Large intestine (tissue), 3 donors: ENCODE measurements around the gene AUTS2. TPM values are rescaled to one million over a fixed set of nuclear protein-coding genes. Genes with fewer than 3 reads are reported as not detected.

ENCODE experiments used
- DNase-seq, 2 donors: peaks; one replicate each; pipeline versions ENCODE4 v3.0.0 to v3.0.0-alpha.2; 2013
- H3K27ac ChIP-seq: one replicate; pipeline ENCODE4 v1.5.1; 2013; ENCODE audit warnings: low read length
- H3K27me3 ChIP-seq: 2 replicates; pipeline ENCODE4 v1.6.1; 2013; ENCODE audit warnings: low read length; ENCODE audit not compliant: control insufficient read depth, insufficient read depth
- H3K36me3 ChIP-seq: 2 replicates; pipeline ENCODE4 v1.6.1; 2013; ENCODE audit warnings: low read length; ENCODE audit not compliant: control insufficient read depth, insufficient read depth
- H3K4me1 ChIP-seq: one replicate; pipeline ENCODE4 v1.6.1; 2013; ENCODE audit warnings: low read length; ENCODE audit not compliant: control insufficient read depth, insufficient read depth
- H3K4me3 ChIP-seq: one replicate; pipeline ENCODE4 v1.5.1; 2013; ENCODE audit warnings: low read length
- H3K9me3 ChIP-seq: one replicate; pipeline ENCODE4 v1.6.1; 2013; ENCODE audit warnings: mild to moderate bottlenecking, low read depth, low read length, moderate library complexity; ENCODE audit not compliant: control insufficient read depth
- WGBS: methylation state at CpG from one replicate; pipeline ENCODE4 v1.1.5; 2013; ENCODE audit warnings: low lambda C conversion rate; ENCODE audit not compliant: insufficient coverage; 5-methylcytosine and 5-hydroxymethylcytosine counted together
- polyA plus RNA-seq: library from polyadenylated mRNA; unstranded; fragments of 120-200 nt; gene quantifications from one replicate; pipeline ENCODE4 v1.2.1, GENCODE V29; 2013

Gene AUTS2
- polyA plus RNA-seq, 1 donor, result 51.3 TPM

DNA sequence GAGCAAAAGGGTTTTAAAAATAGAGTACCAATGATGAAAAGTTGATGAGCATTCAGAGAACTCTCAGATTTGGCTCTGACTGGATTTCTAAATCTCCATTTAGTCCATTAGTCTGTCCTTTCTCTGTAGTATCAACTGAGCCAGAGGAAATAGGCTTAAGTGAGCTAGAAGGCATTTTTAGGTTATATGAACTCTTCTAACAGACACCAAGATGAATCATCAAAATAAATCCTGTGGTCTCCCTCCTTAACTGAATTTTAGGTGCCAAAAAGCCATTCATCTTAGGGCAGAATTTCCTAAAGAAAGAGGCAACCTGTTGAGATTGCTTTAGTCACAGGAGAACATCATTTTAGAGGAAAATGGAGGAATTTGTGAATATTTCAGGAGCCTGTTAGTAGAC lies 305.1 kb downstream of the AUTS2 start:
- H3K4me3 ChIP-seq, result no peak overlapping the region
- H3K27ac ChIP-seq, result no peak overlapping the region
- peaks cover 38% of the 10 kb centered on the region for H3K27me3 ChIP-seq
- peaks cover 4% of the 10 kb centered on the region for H3K36me3 ChIP-seq
- H3K9me3 ChIP-seq, result no peaks in the 10 kb centered on the region
- DNase-seq, result no peak
- H3K4me1 ChIP-seq, result peaks cover 5% of the 10 kb centered on the region

DNA sequence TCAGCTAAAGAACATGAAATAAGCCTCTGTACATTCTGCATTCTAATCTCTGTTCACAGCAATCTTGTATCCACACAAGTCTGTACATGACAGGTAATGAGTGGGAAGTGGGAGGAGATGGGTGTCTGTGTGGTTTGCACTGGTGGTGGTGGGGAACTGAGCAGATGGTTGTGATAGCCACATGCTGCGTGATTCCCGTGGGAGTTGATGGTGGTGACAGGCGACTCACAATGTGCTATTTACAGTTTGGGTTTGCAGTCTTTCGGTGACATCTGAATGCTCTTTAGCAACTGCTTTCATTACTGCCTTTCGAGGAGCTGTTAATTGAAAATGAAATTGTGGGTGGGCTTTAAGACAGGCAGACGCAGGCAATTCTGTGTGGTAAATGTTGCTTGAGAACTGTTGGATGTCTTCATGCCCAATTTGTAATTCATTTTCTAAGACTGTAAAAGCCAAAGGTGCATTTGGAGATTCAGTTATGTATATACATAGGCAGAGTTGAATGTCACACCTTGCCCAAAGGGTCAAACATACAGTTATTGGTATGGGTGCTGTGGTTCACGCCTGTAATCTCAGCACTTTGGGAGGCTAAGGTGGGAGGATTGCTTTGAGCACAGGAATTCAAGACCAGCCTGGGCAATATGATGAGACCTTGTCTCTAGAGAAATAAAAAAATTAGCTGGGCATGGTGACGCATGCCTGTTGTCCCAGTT lies 308.2 kb downstream of the AUTS2 start:
- WGBS, result no CpG with 5 or more reads among the region's 8 CpGs

DNA sequence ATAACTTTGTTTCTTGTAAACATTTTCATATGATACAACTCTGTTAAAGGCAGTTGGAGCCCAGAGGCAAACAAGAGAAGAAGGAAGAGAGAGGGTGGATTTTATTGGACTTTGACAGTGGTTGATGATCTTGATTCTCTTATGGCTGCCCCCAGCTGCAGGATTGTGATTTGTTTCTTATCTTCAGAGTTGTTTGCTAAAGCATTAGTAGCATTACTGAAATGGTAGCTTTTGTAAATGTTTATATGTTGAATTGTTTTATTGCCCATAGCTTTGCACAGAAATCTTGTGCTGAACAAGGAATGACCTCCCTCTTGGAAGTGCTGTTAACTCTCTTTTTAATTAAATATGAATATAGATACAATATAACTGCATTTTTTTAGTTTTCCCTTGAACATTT lies 309.4 kb downstream of the AUTS2 start:
- peaks cover 45% of the 10 kb centered on the region for H3K27me3 ChIP-seq
- peaks cover 10% of the 10 kb centered on the region for H3K4me1 ChIP-seq
- DNase-seq, result peak; percentile 36 to 85
- no peak overlapping the region for H3K4me3 ChIP-seq
- H3K9me3 ChIP-seq, result peaks cover 18% of the 10 kb centered on the region
- no peaks in the 10 kb centered on the region for H3K36me3 ChIP-seq
- no peak overlapping the region for H3K27ac ChIP-seq

More for the DNA sequence above, 308.2 kb downstream of the AUTS2 start:
- Histone ChIP-seq H3K4me3 (no peak overlapping the region), H3K36me3 (no peaks in the 10 kb centered on the region), H3K4me1 (peaks cover 10% of the 10 kb centered on the region), H3K9me3 (peaks cover 9% of the 10 kb centered on the region), H3K27me3 (peaks cover 41% of the 10 kb centered on the region), H3K27ac (no peak overlapping the region)
- no peak for DNase-seq

DNA sequence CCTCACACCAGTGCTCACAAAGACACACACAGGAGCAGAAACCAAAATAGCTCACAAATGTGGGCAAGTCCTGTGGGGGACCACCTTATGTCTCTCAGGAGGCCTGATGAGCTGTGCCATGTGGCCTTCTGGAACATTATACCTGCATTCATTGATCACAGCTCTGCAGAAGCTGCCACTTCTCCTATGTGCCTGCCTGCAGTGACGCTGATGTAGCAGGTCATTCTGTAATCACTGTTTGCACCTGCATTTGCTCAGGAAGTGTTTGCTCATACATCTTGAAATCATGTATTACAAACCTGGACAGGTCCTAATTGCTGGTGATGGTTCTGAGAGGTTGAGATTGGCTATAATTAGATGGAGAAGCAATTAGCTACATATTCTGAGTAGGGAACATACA lies 310.2 kb downstream of the AUTS2 start:
- Histone ChIP-seq H3K9me3 (peaks cover 18% of the 10 kb centered on the region), H3K27me3 (peaks cover 41% of the 10 kb centered on the region), H3K36me3 (no peaks in the 10 kb centered on the region), H3K4me3 (no peak overlapping the region), H3K27ac (no peak overlapping the region), H3K4me1 (peaks cover 10% of the 10 kb centered on the region)
- no CpG with 5 or more reads among the region's 1 CpG for WGBS
- DNase-seq, result peak in 1 of 2 donors; percentile 39

DNA sequence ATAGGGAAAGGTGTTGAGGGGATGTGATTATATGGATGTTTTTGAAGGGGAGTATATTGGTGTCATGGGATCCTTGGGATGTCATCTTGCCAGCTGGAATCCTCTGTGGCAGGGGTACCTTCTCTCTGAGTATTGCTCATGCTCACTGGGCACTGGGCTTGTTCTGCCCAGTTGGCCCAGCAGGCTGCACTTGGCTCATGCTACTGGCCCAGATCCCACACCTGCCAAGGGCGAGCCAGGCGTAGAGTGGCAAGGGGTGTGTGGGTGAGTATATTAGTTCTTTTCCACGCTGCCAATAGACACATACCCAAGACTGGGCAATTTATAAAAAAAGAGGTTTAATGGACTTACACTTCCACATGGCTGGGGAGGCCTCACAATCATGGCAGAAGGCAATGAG lies 311.9 kb downstream of the AUTS2 start:
- H3K27me3 ChIP-seq, result peaks cover 38% of the 10 kb centered on the region
- H3K9me3 ChIP-seq, result peaks cover 18% of the 10 kb centered on the region
- no peak overlapping the region for H3K27ac ChIP-seq
- H3K4me3 ChIP-seq, result no peak overlapping the region
- no peaks in the 10 kb centered on the region for H3K36me3 ChIP-seq
- WGBS, result no CpG with 5 or more reads among the region's 3 CpGs
- no peak for DNase-seq
- peaks cover 10% of the 10 kb centered on the region for H3K4me1 ChIP-seq

GRCh38 chr7:69911337-69911736 lies 313.1 kb downstream of the AUTS2 start:
- Histone ChIP-seq H3K4me1 (peaks cover 10% of the 10 kb centered on the region), H3K27me3 (peaks cover 32% of the 10 kb centered on the region), H3K27ac (no peak overlapping the region), H3K9me3 (peaks cover 18% of the 10 kb centered on the region), H3K4me3 (no peak overlapping the region), H3K36me3 (no peaks in the 10 kb centered on the region)
- no peak for DNase-seq
- WGBS, result no CpG with 5 or more reads among the region's 8 CpGs

GRCh38 chr7:69912141-69912540 lies 313.9 kb downstream of the AUTS2 start:
- Histone ChIP-seq H3K27me3 (peaks cover 28% of the 10 kb centered on the region), H3K4me3 (no peak overlapping the region), H3K27ac (no peak overlapping the region), H3K36me3 (no peaks in the 10 kb centered on the region), H3K9me3 (peaks cover 18% of the 10 kb centered on the region), H3K4me1 (peaks cover 10% of the 10 kb centered on the region)
- no peak for DNase-seq
- no CpG with 5 or more reads among the region's 6 CpGs for WGBS

GRCh38 chr7:69912846-69913245 lies 314.6 kb downstream of the AUTS2 start:
- H3K36me3 ChIP-seq, result no peaks in the 10 kb centered on the region
- H3K9me3 ChIP-seq, result peaks cover 18% of the 10 kb centered on the region
- DNase-seq, result no peak
- H3K4me1 ChIP-seq, result peaks cover 10% of the 10 kb centered on the region
- no CpG with 5 or more reads among the region's 1 CpG for WGBS
- no peak overlapping the region for H3K4me3 ChIP-seq
- peaks cover 28% of the 10 kb centered on the region for H3K27me3 ChIP-seq
- no peak overlapping the region for H3K27ac ChIP-seq

DNA sequence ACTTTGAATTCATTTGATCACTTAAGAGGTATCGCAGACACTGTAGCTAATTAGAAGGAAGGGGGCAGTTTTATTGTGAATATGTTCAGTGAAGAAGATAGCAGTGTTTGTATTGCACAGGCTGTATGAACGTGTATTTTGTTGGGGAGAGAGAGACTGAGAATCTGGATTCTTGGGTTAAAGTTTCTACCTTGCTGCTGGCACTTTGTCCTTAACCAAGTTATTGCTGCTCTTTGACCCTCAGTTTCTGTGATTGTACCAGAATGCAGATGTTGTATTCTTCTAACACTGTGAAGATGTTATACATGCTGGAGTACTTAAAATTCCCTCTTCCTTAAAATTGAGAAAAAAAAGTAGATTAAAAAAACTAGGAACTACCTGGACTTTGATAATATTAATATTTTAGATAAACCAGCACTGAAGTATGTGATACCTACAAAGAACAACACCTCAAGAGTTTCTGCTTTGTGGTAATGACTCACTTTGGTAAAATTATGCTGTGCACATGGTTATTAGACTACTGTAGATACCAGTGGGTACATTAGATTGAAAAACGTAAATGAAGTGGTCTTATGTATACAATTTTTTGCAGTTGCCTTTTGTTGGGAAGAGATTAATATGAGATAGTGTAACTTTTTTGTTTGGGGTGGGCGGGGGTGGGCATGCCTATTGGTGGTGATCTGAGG lies 321.3 kb downstream of the AUTS2 start:
- peak overlapping the region; percentile 19 for H3K27ac ChIP-seq
- H3K36me3 ChIP-seq, result no peaks in the 10 kb centered on the region
- H3K9me3 ChIP-seq, result no peaks in the 10 kb centered on the region
- H3K27me3 ChIP-seq, result peaks cover 3% of the 10 kb centered on the region
- peaks cover 16% of the 10 kb centered on the region for H3K4me1 ChIP-seq
- no CpG with 5 or more reads among the region's 4 CpGs for whole genome bisulfite sequencing
- no peak overlapping the region for H3K4me3 ChIP-seq
- peak; percentile 30 to 75 for DNase-seq

DNA sequence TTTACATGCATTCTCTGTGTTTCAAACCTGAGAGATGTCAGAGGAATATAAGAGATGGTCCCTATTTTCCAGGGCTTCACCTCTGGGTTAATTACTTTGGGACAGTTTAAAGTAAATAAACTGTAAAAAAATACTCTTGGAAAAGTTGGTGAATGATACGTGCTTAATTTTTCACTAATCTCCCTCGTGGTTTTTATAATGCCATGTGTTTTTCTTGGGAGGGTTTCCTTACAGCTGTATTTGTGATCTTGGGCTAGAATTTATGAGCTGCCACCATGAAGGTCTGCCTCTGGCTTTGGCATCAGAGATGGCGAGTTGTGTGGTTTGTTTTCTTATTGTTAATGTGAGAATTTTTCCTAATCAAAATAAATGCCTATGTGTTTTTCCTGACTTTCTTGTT lies 322.5 kb downstream of the AUTS2 start:
- Histone ChIP-seq H3K4me1 (peaks cover 16% of the 10 kb centered on the region), H3K9me3 (no peaks in the 10 kb centered on the region)

More for the DNA sequence above, 322.5 kb downstream of the AUTS2 start:
- peaks cover 5% of the 10 kb centered on the region for H3K27me3 ChIP-seq
- no peak for DNase-seq
- no CpG with 5 or more reads among the region's 3 CpGs for WGBS
- H3K4me3 ChIP-seq, result no peak overlapping the region
- no peaks in the 10 kb centered on the region for H3K36me3 ChIP-seq
- H3K27ac ChIP-seq, result no peak overlapping the region
